Activated CD8-positive, alpha-beta memory T cell treated with anti-CD3 and anti-CD28 coated beads, Interleukin-2, amount 50 U/mL, for 24 hours (primary cell): Measurements from ENCODE around the gene ARHGEF38.
"Not testable (repeated sequence)": the region's sequence is repeated elsewhere in the genome, so short reads cannot be mapped to it uniquely, and the experiment has no call there.

Experiments
- DNase-seq: peaks from one replicate; pipeline ENCODE4 v3.0.0-alpha.2; 2020; ENCODE audit errors: extremely low read depth

ARHGEF38 gene

DNA sequence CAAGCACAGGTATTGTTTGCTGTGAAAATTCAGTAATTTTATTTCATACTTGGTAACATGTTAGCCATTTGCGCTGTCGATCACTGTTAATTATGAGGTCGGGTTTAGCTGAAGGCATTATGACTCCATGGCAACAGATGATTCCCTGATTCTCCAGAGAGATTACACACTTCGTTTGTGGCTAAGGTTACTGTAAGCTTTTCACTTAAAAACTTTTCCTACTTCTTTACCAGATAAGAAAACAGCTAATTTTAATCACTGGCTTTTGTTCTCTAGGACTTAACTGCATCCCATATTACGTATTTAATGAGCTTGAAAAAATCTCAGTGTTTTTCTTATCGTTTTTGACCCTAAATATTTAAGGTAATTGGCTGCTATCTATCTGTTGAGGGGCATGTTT lies 158.3 kb downstream of the ARHGEF38 start:
- no peak for DNase-seq

- DNase-seq, result no peak
Observed at GRCh38 chr4:105712766-105713165, 160.3 kb downstream of the ARHGEF38 start.

- DNase-seq, result no peak
Observed at GRCh38 chr4:105714071-105714521, 161.7 kb downstream of the ARHGEF38 start.

- DNase-seq, result no peak
Observed at GRCh38 chr4:105714932-105715331, 162.5 kb downstream of the ARHGEF38 start.

DNA sequence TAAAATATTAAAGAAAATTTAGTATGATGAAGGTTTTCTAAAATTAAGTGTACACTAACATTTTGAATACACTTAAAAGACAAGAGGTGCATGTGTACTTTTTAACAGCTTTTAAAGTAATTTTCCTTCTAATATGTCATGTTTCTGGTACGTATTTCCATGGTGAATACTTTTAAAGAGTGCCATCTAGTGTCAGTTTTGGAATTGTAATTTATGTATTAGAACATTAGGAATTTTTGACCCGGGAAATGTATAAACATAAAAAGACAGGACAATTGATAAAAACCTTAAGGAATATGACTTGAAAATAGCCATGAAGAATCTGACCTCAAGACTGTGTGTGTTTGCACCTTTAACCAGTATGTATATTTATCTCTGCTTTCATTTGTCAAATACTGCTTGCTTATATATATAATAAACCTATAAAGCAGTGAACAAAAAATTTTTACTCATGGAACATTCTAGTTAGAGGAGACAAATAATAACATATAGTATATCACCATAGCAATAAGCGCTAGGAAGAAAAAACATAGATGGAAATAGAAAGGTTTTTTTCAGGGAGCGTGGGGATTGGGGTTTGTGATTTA lies 163.4 kb downstream of the ARHGEF38 start:
- no peak for DNase-seq

DNA sequence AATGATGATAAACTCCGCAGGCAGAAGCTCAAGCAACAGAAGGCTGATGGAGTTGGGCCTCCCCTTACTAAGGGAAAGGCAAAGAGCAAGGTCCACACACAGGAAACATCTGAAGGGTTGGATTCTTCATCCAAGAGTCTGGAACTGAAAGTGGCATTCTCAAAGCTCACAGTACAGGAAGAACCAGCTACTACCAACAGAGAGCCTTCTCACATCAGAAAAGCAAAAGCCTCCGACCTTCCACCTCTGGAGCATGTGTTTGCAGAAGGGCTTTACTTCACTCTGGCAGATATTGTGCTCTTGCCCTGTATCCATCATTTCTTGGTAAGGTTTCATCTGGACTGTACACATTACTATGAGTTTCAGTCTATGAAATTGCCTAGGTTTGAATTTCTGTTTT lies 166.8 kb downstream of the ARHGEF38 start:
- no peak for DNase-seq

DNA sequence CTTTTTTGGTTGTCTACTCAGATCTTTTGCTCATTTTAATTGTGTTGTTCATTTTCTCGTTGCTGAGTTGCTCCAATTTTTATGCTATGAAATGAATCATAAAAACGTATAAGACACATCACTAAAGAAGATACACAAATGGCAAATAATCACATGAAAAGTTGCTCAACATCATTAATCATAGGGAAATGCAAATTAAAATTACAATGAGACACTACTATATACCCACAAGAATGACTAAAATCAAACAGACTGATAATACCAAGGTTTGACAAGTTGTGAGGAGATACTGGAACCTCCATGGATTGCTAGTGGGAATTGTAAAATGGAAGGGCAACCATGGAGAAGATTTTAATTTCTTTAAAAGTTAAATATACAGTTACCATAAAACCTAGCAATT lies 173.2 kb downstream of the ARHGEF38 start:
- no peak for DNase-seq

DNA sequence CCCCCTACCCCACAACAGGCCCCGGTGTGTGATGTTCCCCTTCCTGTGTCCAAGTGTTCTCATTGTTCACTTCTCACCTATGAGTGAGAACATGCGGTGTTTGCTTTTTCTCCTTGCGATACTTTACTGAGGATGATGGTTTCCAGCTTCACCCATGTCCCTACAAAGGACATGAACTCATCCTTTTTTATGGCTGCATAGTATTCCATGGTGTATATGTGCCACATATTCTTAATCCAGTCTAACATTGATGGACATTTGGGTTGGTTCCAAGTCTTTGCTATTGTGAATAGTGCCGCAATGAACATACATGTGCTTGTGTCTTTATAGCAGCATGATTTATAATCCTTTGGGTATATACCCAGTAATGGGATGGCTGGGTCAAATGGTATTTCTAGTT lies 177.5 kb downstream of the ARHGEF38 start:
- not testable (repeated sequence) for DNase-seq
